IMR-90 (cell line): ENCODE measurements around the gene RAP1A. TPM values are rescaled to one million over a fixed set of nuclear protein-coding genes. Genes with fewer than 3 reads are reported as not detected.
"Not testable (repeated sequence)": the region's sequence is repeated elsewhere in the genome, so short reads cannot be mapped to it uniquely, and the experiment has no call there.

ENCODE experiments used
- ATAC-seq: fragments of 200-7000 bp; cut with Tn5 transposase; 2 replicates; pipeline ENCODE4 v1.9.1; 2020; ENCODE audit warnings: low read depth, mild to moderate bottlenecking, moderate library complexity
- BruUV-seq: library from RNA; stranded (reverse); fragments of 400-500 nt; replicated peaks from 2 replicates; lab custom pipeline; 2021; lab: Mats Ljungman, UMichigan
- CTCF ChIA-PET: fragments of 300-600 bp; formaldehyde crosslinking; extraction: SDS; loops from one replicate; lab custom pipeline; 2021; ENCODE audit warnings: antibody characterized with exemption; lab: Yijun Ruan, JAX
- POLR2A ChIA-PET: fragments of 300-600 bp; sonication (Branson Sonifier 250); formaldehyde crosslinking; loops from one replicate; lab custom pipeline; 2022; ENCODE audit warnings: antibody characterized with exemption; ENCODE audit not compliant: unreplicated experiment; lab: Charles Lee
- DNase-seq: peaks from one replicate; pipeline ENCODE4 v3.0.0; 2013
- H2AFZ ChIP-seq: replicated peaks from 2 replicates; pipeline ENCODE3; 2013; ENCODE audit warnings: low read length, mild to moderate bottlenecking; ENCODE audit not compliant: poor library complexity
- H2AK5ac ChIP-seq: 2 replicates; pipeline ENCODE4 v1.6.1; 2013; ENCODE audit warnings: low read depth, low read length, inconsistent platforms
- H2AK9ac ChIP-seq: replicated peaks from 2 replicates; pipeline ENCODE3; 2013; ENCODE audit warnings: mild to moderate bottlenecking, low read depth, low read length, moderate library complexity; ENCODE audit not compliant: poor library complexity
- H2BK120ac ChIP-seq: 2 replicates; pipeline ENCODE4 v1.6.1; 2013; ENCODE audit warnings: low read depth, low read length, inconsistent platforms
- H2BK15ac ChIP-seq: 3 replicates; pipeline ENCODE4 v1.6.1; 2013; ENCODE audit warnings: low read depth, low read length, inconsistent platforms
- H2BK20ac ChIP-seq: 2 replicates; pipeline ENCODE4 v1.6.1; 2013; ENCODE audit warnings: low read depth, mild to moderate bottlenecking, inconsistent platforms, low read length, moderate library complexity
- H2BK5ac ChIP-seq: 2 replicates; pipeline ENCODE4 v1.6.1; 2013; ENCODE audit warnings: mild to moderate bottlenecking, low read depth, low read length, inconsistent platforms; ENCODE audit not compliant: poor library complexity, severe bottlenecking
- H3K14ac ChIP-seq: replicated peaks from 2 replicates; pipeline ENCODE4 v1.6.1; 2013; ENCODE audit warnings: low read depth, low read length, inconsistent platforms
- H3K18ac ChIP-seq: 2 replicates; pipeline ENCODE4 v1.6.1; 2013; ENCODE audit warnings: low read depth, low read length, control low read depth
- H3K23ac ChIP-seq: 2 replicates; pipeline ENCODE4 v1.6.1; 2013; ENCODE audit warnings: low read depth, low read length, inconsistent platforms
- H3K27ac ChIP-seq: 2 replicates; pipeline ENCODE4 v1.5.1; 2013; ENCODE audit warnings: mild to moderate bottlenecking, control low read depth, low read length; ENCODE audit not compliant: insufficient read depth
- H3K27me3 ChIP-seq: 2 replicates; pipeline ENCODE4 v1.6.1; 2013; ENCODE audit warnings: low read length; ENCODE audit not compliant: control insufficient read depth, insufficient read depth
- H3K36me3 ChIP-seq: 2 replicates; pipeline ENCODE4 v1.6.1; 2013; ENCODE audit warnings: low read length, mixed read lengths; ENCODE audit not compliant: control insufficient read depth, insufficient read depth
- H3K4ac ChIP-seq: 2 replicates; pipeline ENCODE4 v1.6.1; 2013; ENCODE audit warnings: low read depth, low read length, inconsistent platforms
- H3K4me1 ChIP-seq: 2 replicates; pipeline ENCODE4 v1.6.1; 2013; ENCODE audit warnings: low read length, mixed read lengths; ENCODE audit not compliant: control insufficient read depth, insufficient read depth
- H3K4me2 ChIP-seq: 2 replicates; pipeline ENCODE4 v1.6.1; 2013; ENCODE audit warnings: low read depth, mild to moderate bottlenecking, control low read depth, low read length, moderate library complexity
- H3K4me3 ChIP-seq: 2 replicates; pipeline ENCODE4 v1.5.1; 2013; ENCODE audit warnings: low read depth, mild to moderate bottlenecking, control low read depth, low read length, moderate library complexity; ENCODE audit not compliant: insufficient read depth
- H3K56ac ChIP-seq: 2 replicates; pipeline ENCODE4 v1.6.1; 2013; ENCODE audit warnings: low read length, inconsistent platforms; ENCODE audit not compliant: insufficient read depth; ENCODE audit errors: extremely low read depth
- H3K79me1 ChIP-seq, 2 experiments: 2 replicates each; pipeline ENCODE4 v1.6.1; 2013; ENCODE audit warnings: low read length in 2 of 2, inconsistent platforms in 1 of 2, low read depth in 1 of 2
- H3K9ac ChIP-seq: 2 replicates; pipeline ENCODE4 v1.6.1; 2013; ENCODE audit warnings: low read depth, low read length, control low read depth
- H3K9me1 ChIP-seq: 2 replicates; pipeline ENCODE4 v1.6.1; 2013; ENCODE audit warnings: low read length, inconsistent platforms; ENCODE audit not compliant: insufficient read depth
- H3K9me3 ChIP-seq: 2 replicates; pipeline ENCODE4 v1.6.1; 2013; ENCODE audit warnings: low read length; ENCODE audit not compliant: control insufficient read depth, insufficient read depth
- H4K20me1 ChIP-seq: 2 replicates; pipeline ENCODE4 v1.6.1; 2013; ENCODE audit warnings: low read length, inconsistent platforms; ENCODE audit not compliant: insufficient read depth
- H4K5ac ChIP-seq: 2 replicates; pipeline ENCODE4 v1.6.1; 2013; ENCODE audit warnings: mild to moderate bottlenecking, low read depth, low read length, control low read depth
- H4K8ac ChIP-seq, 2 experiments: 2 replicates each; pipeline ENCODE4 v1.6.1; 2013; ENCODE audit warnings: low read depth in 2 of 2, low read length in 2 of 2, control low read depth in 1 of 2, inconsistent platforms in 1 of 2
- H4K91ac ChIP-seq: 2 replicates; pipeline ENCODE4 v1.6.1; 2013; ENCODE audit warnings: low read depth, low read length, inconsistent platforms; ENCODE audit not compliant: insufficient read depth
- CEBPB ChIP-seq: IDR thresholded peaks from 2 replicates; pipeline ENCODE4 v1.6.1; 2012; ENCODE audit warnings: low read depth, low read length, improper control_type of control experiment
- WGBS, 2 experiments: methylation state at CpG; one replicate each; pipeline versions ENCODE4 v1.1.5 to v1.1.7; 2013; ENCODE audit warnings: missing lambda C conversion rate in 2 of 2; ENCODE audit not compliant: insufficient read length in 1 of 2; ENCODE audit errors: extremely low coverage in 2 of 2; 5-methylcytosine and 5-hydroxymethylcytosine counted together
- dilution Hi-C: fragments of 300-500 bp; cut with HindIII; formaldehyde crosslinking; loops from one replicate; pipeline ENCODE4 v1.14.3; 2018; ENCODE audit warnings: low sequenced_read_pairs; ENCODE audit not compliant: unreplicated experiment
- in situ Hi-C: fragments of 300-500 bp; cut with MboI; formaldehyde crosslinking; loops from 3 replicates; pipeline ENCODE4 v1.14.3; 2019; ENCODE audit warnings: low sequenced_read_pairs, inconsistent platforms, mixed read lengths
- intact Hi-C: fragments of 100-400 bp; cut with micrococcal nuclease; formaldehyde crosslinking; loops from 2 replicates; pipeline ENCODE4 v1.10.0; 2022
- polyA plus RNA-seq, 3 experiments: library from polyadenylated mRNA; depleted of rRNA; stranded (reverse); fragments of >200 nt; gene quantifications; 2 replicates each; pipeline ENCODE4 v1.2.3, GENCODE V29; 2012; ENCODE audit warnings: low replicate concordance in 1 of 3
- total RNA-seq: library from RNA; depleted of rRNA; stranded (reverse); fragments of >200 nt; gene quantifications from 2 replicates; pipeline ENCODE4 v1.2.3, GENCODE V29; 2012
- TF ChIP-seq, protein P1 (sequence below): fragments of 150-350 bp; IDR thresholded peaks from 2 replicates; pipeline ENCODE4 v1.6.1; 2017; ENCODE audit warnings: mild to moderate bottlenecking, antibody characterized with exemption, low read length, low read depth

Gene RAP1A
- total and polyA plus RNA-seq, 2 of the 4 experiments (the other 2 are of a cell fraction) = 18.1 to 43.6 TPM

DNA sequence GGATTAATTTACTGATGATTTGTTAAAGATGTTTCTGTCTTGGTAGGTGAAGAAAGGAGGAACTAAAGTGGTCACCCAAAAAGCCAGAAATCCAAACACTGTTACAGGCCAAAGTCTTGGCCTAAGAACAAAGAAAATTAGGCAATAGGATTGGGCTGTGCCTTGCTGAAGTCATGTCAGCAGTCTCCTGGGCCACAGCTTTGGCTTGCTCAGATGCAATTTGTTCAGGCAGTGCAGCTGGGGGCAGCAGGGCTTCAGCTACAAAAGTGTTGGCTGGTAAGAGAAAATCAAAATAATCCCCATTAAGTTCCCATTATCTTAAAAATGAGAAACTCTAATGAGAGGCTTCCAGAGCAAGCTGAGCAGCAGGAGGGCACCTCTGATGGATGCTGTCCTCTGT lies 14.0 kb upstream of the RAP1A start:
- H3K4me3 ChIP-seq = no peak overlapping the region
- H3K18ac ChIP-seq = no peak overlapping the region; the same call in 1 of the 2 replicates
- H3K36me3 ChIP-seq = no peaks in the 10 kb centered on the region
- H2BK5ac ChIP-seq = no peak overlapping the region
- no peak overlapping the region for H3K4me2 ChIP-seq
- H3K4me1 ChIP-seq = peaks cover 11% of the 10 kb centered on the region
- no peak overlapping the region for H2AK9ac ChIP-seq
- ATAC-seq = peak; percentile 45
- peak overlapping the region; percentile 48; the same call in 1 of the 2 replicates for H2AK5ac ChIP-seq
- H2BK15ac ChIP-seq = peak overlapping the region; percentile 90; the same call in 1 of the 3 replicates
- H3K9me1 ChIP-seq = peaks cover 12% of the 10 kb centered on the region
- H3K56ac ChIP-seq = no peak overlapping the region
- H3K27ac ChIP-seq = no peak overlapping the region
- no peak overlapping the region for H3K9ac ChIP-seq
- in situ Hi-C loops = no loop called here
- peak; percentile 54 for TF ChIP-seq CEBPB
- TF ChIP-seq, protein P1, sequence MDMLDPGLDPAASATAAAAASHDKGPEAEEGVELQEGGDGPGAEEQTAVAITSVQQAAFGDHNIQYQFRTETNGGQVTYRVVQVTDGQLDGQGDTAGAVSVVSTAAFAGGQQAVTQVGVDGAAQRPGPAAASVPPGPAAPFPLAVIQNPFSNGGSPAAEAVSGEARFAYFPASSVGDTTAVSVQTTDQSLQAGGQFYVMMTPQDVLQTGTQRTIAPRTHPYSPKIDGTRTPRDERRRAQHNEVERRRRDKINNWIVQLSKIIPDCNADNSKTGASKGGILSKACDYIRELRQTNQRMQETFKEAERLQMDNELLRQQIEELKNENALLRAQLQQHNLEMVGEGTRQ = no peak
- peak overlapping the region in 1 of 2 experiments; percentile 5; a peak in 1 of 4 replicates for H4K8ac ChIP-seq
- peak overlapping the region; percentile 3; the same call in 1 of the 2 replicates for H4K5ac ChIP-seq
- H3K79me1 ChIP-seq = no peaks in the 10 kb centered on the region
- dilution Hi-C loops = no loop called here
- BruUV-seq = no TSS peak
- no peaks in the 10 kb centered on the region for H3K9me3 ChIP-seq
- intact Hi-C loops = no loop called here
- no peak overlapping the region for H2AFZ ChIP-seq
- H3K14ac ChIP-seq = peak overlapping the region; percentile 61
- H2BK20ac ChIP-seq = peak overlapping the region; percentile 47; the same call in 1 of the 2 replicates
- no peaks in the 10 kb centered on the region for H4K20me1 ChIP-seq
- ChIA-PET CTCF (no interaction called here), POLR2A (no interaction called here)
- peak overlapping the region; percentile 26; the same call in 1 of the 2 replicates for H3K23ac ChIP-seq
- DNase-seq = peak; percentile 36
- H2BK120ac ChIP-seq = peak overlapping the region; percentile 63
- no peak overlapping the region for H4K91ac ChIP-seq
- no peaks in the 10 kb centered on the region for H3K27me3 ChIP-seq
- peak overlapping the region; percentile 67 for H3K4ac ChIP-seq

DNA sequence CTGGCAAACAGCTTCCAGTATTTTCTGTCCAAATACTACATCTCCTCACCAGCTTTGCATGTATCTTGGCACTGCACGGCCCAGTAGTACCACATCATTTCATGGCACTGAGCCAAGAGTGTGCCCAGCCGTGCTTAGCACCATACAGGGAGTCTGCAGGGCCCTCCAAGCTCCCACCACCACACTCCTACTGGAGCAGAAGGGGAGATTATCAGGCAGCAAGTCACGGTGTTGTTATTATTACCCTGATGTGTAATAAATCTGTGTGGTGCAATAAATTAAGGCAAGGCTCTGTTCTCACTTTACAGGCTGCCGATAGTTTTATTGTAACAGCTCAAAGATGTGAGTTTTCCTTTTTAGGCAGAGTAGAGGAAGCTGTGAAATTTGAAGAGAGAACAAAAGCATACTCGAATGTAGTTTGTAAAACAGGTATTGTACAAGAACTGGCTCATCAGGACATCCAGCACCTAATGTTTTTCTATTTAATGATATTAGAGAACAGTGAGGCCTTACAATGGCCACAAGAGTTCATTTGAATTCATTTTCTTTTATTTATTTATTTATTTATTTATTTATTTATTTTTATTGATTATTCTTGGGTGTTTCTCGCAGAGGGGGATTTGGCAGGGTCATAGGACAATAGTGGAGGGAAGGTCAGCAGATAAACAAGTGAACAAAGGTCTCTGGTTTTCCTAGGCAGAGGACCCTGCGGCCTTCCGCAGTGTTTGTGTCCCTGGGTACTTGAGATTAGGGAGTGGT lies 13.0 kb upstream of the RAP1A start:
- H2BK120ac ChIP-seq, H4K91ac ChIP-seq, H3K27ac ChIP-seq, dilution Hi-C loops, BruUV-seq, H3K4me3 ChIP-seq, in situ Hi-C loops, H2AFZ ChIP-seq, H2BK5ac ChIP-seq, DNase-seq, H3K4ac ChIP-seq, H4K8ac ChIP-seq, H2BK20ac ChIP-seq, intact Hi-C loops, H3K18ac ChIP-seq, H3K79me1 ChIP-seq, H3K4me1 ChIP-seq, H3K9me3 ChIP-seq, H3K56ac ChIP-seq, ATAC-seq, H4K20me1 ChIP-seq, H3K36me3 ChIP-seq, H4K5ac ChIP-seq, CTCF ChIA-PET, H2AK9ac ChIP-seq, H3K27me3 ChIP-seq, H3K4me2 ChIP-seq, H3K9ac ChIP-seq, POLR2A ChIA-PET: not testable (repeated sequence)
- no CpG with 5 or more reads among the region's 8 CpGs for WGBS, 2 experiments
- peaks cover 12% of the 10 kb centered on the region for H3K9me1 ChIP-seq
- H2AK5ac ChIP-seq = peak overlapping the region; percentile 70
- peak overlapping the region; percentile 65 for H3K23ac ChIP-seq
- H2BK15ac ChIP-seq = peak overlapping the region; percentile 44; the same call in 1 of the 3 replicates
- H3K14ac ChIP-seq = 0 out of 2 replicates have a peak overlapping the region, but pooled peaks have one; percentile 3
